CD4-positive, alpha-beta T cell treated with Interleukin-6 for 4 hours (primary cell): ENCODE measurements around the gene PTGES3L.

Experiments
- DNase-seq: peaks from one replicate; pipeline ENCODE4 v3.0.0-alpha.2; 2020; ENCODE audit warnings: mixed read lengths

Gene PTGES3L

DNA sequence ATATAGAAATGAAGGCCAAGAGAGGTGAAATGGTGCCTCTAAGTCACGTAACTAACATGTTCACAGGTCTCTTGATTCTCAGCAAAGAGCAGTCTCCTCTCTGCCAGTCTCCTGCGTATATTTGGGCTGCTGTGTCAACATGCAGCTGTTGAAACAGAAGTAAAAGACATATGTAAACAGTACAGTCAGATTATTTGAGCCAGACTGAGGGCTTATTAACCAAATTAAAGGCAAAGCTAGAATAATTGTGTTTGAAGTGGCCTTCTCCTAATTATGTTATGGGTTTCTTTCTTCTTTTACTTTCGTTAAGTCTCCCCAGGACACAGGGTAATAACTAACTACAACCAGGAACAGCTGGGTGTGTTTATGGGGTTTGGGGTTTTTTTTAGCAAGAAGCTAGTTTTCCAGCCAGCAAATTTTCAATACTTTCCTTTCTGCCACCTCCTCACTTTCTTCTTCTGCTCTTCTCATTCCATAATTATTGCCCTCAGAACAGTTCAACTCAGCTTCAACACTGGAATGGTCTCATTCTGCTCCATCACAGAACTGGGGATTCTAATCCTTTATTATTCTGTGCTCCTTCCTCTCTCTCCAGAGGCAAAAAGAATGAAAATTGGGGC, 60.9 kb downstream of the PTGES3L start:
- DNase-seq = no peak
